ENCODE results near the gene CASTOR1.

DNA sequence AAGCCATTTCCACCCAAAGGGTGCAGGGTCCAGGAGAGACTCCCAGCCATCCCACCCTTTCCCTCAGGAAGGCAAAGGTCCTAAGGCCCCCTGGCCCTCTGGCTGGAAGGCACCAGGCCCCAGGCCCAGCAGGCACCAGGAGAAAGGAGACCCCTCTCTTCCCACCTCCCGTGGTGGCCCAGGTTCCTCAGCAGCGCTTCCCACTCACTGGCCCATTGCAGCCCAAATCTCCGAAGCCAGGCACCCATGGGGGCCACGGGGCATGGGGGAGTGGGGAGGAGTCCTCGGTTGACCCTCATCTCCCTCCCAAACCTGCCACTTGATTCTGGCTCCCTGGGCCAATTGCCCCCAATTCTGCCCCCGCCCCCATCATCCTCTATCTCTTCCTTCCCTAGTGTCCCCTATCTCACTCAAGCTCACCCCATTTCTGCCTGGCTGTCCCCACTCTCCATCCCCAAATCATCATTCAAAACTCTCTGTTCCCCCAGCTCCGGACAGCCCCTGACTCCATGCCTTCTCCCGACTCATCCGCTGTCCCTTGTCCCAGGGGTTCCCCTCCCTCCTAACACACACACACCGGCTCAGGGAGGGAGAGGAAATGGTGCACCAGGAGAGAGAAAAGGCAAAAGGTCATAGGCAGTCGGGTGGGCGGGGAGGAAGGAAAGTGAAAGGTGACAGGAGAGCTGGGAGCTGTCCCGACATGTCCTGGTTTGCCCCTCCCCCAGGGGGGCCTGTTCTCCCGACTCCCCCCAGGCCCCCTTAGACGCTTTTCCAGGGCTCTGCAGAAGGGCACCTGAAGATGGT is 43.9 kb downstream of the CASTOR1 start:
- TF ChIP-seq POLR2A (IDR thresholded peaks at IDR 0.05) (no peak), POLR2AphosphoS5 (IDR thresholded peaks at IDR 0.05; ENCODE audit: insufficient read depth in 1 of 2, low read depth in 1 of 2) (no peak)
- TF ChIP-seq, protein P1, sequence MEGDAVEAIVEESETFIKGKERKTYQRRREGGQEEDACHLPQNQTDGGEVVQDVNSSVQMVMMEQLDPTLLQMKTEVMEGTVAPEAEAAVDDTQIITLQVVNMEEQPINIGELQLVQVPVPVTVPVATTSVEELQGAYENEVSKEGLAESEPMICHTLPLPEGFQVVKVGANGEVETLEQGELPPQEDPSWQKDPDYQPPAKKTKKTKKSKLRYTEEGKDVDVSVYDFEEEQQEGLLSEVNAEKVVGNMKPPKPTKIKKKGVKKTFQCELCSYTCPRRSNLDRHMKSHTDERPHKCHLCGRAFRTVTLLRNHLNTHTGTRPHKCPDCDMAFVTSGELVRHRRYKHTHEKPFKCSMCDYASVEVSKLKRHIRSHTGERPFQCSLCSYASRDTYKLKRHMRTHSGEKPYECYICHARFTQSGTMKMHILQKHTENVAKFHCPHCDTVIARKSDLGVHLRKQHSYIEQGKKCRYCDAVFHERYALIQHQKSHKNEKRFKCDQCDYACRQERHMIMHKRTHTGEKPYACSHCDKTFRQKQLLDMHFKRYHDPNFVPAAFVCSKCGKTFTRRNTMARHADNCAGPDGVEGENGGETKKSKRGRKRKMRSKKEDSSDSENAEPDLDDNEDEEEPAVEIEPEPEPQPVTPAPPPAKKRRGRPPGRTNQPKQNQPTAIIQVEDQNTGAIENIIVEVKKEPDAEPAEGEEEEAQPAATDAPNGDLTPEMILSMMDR (IDR thresholded peaks at IDR 0.05): no peak

Data from vagina (tissue), 2 donors.